ENCODE measurements around the gene C1orf21.
A peak's percentile ranks its signal among the peaks of the same experiment; 100 is the strongest.

The C1orf21 gene

GRCh38 chr1:184462155-184462554 lies 75.3 kb downstream of the C1orf21 start:
- no peak for TF ChIP-seq GATA1 (IDR thresholded peaks at IDR 0.05; ENCODE audit: low read depth, low read length)
- TF ChIP-seq POLR2A (IDR thresholded peaks at IDR 0.05; ENCODE audit: low read length), result no peak
- no peak for DNase-seq

- DNase-seq, result no peak
- no peak for TF ChIP-seq GATA1 (IDR thresholded peaks at IDR 0.05; ENCODE audit: low read depth, low read length)
- TF ChIP-seq POLR2A (IDR thresholded peaks at IDR 0.05; ENCODE audit: low read length), result no peak
Observed at GRCh38 chr1:184462990-184463389, 76.2 kb downstream of the C1orf21 start.

- TF ChIP-seq POLR2A (IDR thresholded peaks at IDR 0.05; ENCODE audit: low read length) (no peak), GATA1 (IDR thresholded peaks at IDR 0.05; ENCODE audit: low read depth, low read length) (no peak)
- no peak for DNase-seq
Observed at GRCh38 chr1:184463680-184464079, 76.9 kb downstream of the C1orf21 start.

GRCh38 chr1:184464757-184465156 lies 77.9 kb downstream of the C1orf21 start:
- TF ChIP-seq POLR2A (IDR thresholded peaks at IDR 0.05; ENCODE audit: low read length), result no peak
- no peak for TF ChIP-seq GATA1 (IDR thresholded peaks at IDR 0.05; ENCODE audit: low read depth, low read length)
- DNase-seq, result no peak

GRCh38 chr1:184465489-184466146 lies 78.8 kb downstream of the C1orf21 start:
- TF ChIP-seq POLR2A (IDR thresholded peaks at IDR 0.05; ENCODE audit: low read length) (no peak), GATA1 (IDR thresholded peaks at IDR 0.05; ENCODE audit: low read depth, low read length) (no peak)
- peak in 1 of 2 experiments; percentile 3 for DNase-seq

GRCh38 chr1:184467295-184467694 lies 80.5 kb downstream of the C1orf21 start:
- TF ChIP-seq POLR2A (IDR thresholded peaks at IDR 0.05; ENCODE audit: low read length) (no peak), GATA1 (IDR thresholded peaks at IDR 0.05; ENCODE audit: low read depth, low read length) (no peak)
- DNase-seq, result no peak

GRCh38 chr1:184469396-184469795 lies 82.6 kb downstream of the C1orf21 start:
- no peak for DNase-seq
- no peak for TF ChIP-seq POLR2A (IDR thresholded peaks at IDR 0.05; ENCODE audit: low read length)
- TF ChIP-seq GATA1 (IDR thresholded peaks at IDR 0.05; ENCODE audit: low read depth, low read length), result no peak

GRCh38 chr1:184471686-184472085 lies 84.9 kb downstream of the C1orf21 start:
- TF ChIP-seq GATA1 (IDR thresholded peaks at IDR 0.05; ENCODE audit: low read depth, low read length) (no peak), POLR2A (IDR thresholded peaks at IDR 0.05; ENCODE audit: low read length) (no peak)

GRCh38 chr1:184472136-184472535 lies 85.3 kb downstream of the C1orf21 start:
- no peak for DNase-seq
- TF ChIP-seq POLR2A (IDR thresholded peaks at IDR 0.05; ENCODE audit: low read length), result no peak
- TF ChIP-seq GATA1 (IDR thresholded peaks at IDR 0.05; ENCODE audit: low read depth, low read length), result no peak

More at GRCh38 chr1:184471686-184472085, 84.9 kb downstream of the C1orf21 start:
- no peak for DNase-seq

GRCh38 chr1:184473176-184473966 lies 86.5 kb downstream of the C1orf21 start:
- no peak for TF ChIP-seq POLR2A (IDR thresholded peaks at IDR 0.05; ENCODE audit: low read length)
- DNase-seq, result no peak

- TF ChIP-seq GATA1 (IDR thresholded peaks at IDR 0.05; ENCODE audit: low read depth, low read length) (no peak), POLR2A (IDR thresholded peaks at IDR 0.05; ENCODE audit: low read length) (no peak)
- DNase-seq, result no peak
Observed at GRCh38 chr1:184476187-184476586, 89.4 kb downstream of the C1orf21 start.

GRCh38 chr1:184479435-184480167 lies 92.8 kb downstream of the C1orf21 start:
- no peak for TF ChIP-seq GATA1 (IDR thresholded peaks at IDR 0.05; ENCODE audit: low read depth, low read length)
- no peak for TF ChIP-seq POLR2A (IDR thresholded peaks at IDR 0.05; ENCODE audit: low read length)
- DNase-seq, result no peak

GRCh38 chr1:184480736-184481135 lies 93.9 kb downstream of the C1orf21 start:
- TF ChIP-seq GATA1 (IDR thresholded peaks at IDR 0.05; ENCODE audit: low read depth, low read length), result no peak
- TF ChIP-seq POLR2A (IDR thresholded peaks at IDR 0.05; ENCODE audit: low read length), result no peak
- DNase-seq, result no peak

- no peak for TF ChIP-seq GATA1 (IDR thresholded peaks at IDR 0.05; ENCODE audit: low read depth, low read length)
- no peak for TF ChIP-seq POLR2A (IDR thresholded peaks at IDR 0.05; ENCODE audit: low read length)
- no peak for DNase-seq
Observed at GRCh38 chr1:184482136-184482535, 95.3 kb downstream of the C1orf21 start.
